H1 (cell line): Measurements from ENCODE around the gene USP7. TPM values are rescaled to one million over a fixed set of nuclear protein-coding genes. Genes with fewer than 3 reads are reported as not detected.

Experiments used
- CTCF ChIA-PET: fragments of 300-600 bp; sonication (Branson Sonifier 250); formaldehyde crosslinking; loops from one replicate; lab custom pipeline; 2021; ENCODE audit not compliant: partially characterized antibody; lab: Charles Lee
- POLR2A ChIA-PET: fragments of 300-600 bp; sonication (Branson Sonifier 250); formaldehyde crosslinking; loops from one replicate; lab custom pipeline; 2021; ENCODE audit warnings: inconsistent platforms; ENCODE audit not compliant: partially characterized antibody; lab: Charles Lee
- DNase-seq, 2 experiments: peaks; one replicate each; pipeline versions ENCODE4 v3.0.0 to v3.0.0-alpha.2; 2010 to 2022; ENCODE audit warnings: low spot score in 2 of 2, low read depth in 1 of 2, mixed read lengths in 1 of 2
- FAIRE-seq: peaks from 2 replicates; lab custom pipeline; 2011; peaks lifted over from hg19 to GRCh38; lab: Jason Lieb, UNC
- H2AFZ ChIP-seq: 2 replicates; pipeline ENCODE4 v1.8.1; 2012; ENCODE audit warnings: low read length, inconsistent platforms
- H2AK5ac ChIP-seq: 2 replicates; pipeline ENCODE4 v1.6.1; 2013; ENCODE audit warnings: low read depth, low read length
- H2BK120ac ChIP-seq: replicated peaks from 2 replicates; pipeline ENCODE3; 2013; ENCODE audit warnings: low read depth, low read length, inconsistent platforms
- H2BK12ac ChIP-seq: 2 replicates; pipeline ENCODE4 v1.6.1; 2013; ENCODE audit warnings: low read depth, low read length
- H2BK15ac ChIP-seq: 2 replicates; pipeline ENCODE4 v1.6.1; 2013; ENCODE audit warnings: low read length
- H2BK20ac ChIP-seq: 2 replicates; pipeline ENCODE4 v1.6.1; 2013; ENCODE audit warnings: low read length
- H2BK5ac ChIP-seq: 2 replicates; pipeline ENCODE4 v1.6.1; 2013; ENCODE audit warnings: low read depth, low read length
- H3K14ac ChIP-seq: 2 replicates; pipeline ENCODE4 v1.6.1; 2013; ENCODE audit warnings: inconsistent platforms; ENCODE audit not compliant: insufficient read length
- H3K18ac ChIP-seq: 2 replicates; pipeline ENCODE4 v1.6.1; 2013; ENCODE audit warnings: low read length; ENCODE audit errors: extremely low read depth
- H3K23ac ChIP-seq: 2 replicates; pipeline ENCODE4 v1.6.1; 2013; ENCODE audit warnings: inconsistent platforms; ENCODE audit not compliant: insufficient read length
- H3K23me2 ChIP-seq: 2 replicates; pipeline ENCODE4 v1.6.1; 2013; ENCODE audit warnings: low read depth, low read length
- H3K27ac ChIP-seq: 2 replicates; pipeline ENCODE4 v1.6.1; 2011; ENCODE audit warnings: low read depth, low read length, inconsistent platforms
- H3K27me3 ChIP-seq, 4 experiments: replicated peaks in 1 of 4; 1 replicate in 1 of 4; 2 replicates in 3 of 4; pipeline versions ENCODE4 v1.6.1 to v1.8.1; 2011 to 2013; ENCODE audit warnings: low read length in 3 of 4, mild to moderate bottlenecking in 3 of 4, inconsistent platforms in 2 of 4, mixed read lengths in 2 of 4, moderate library complexity in 1 of 4; ENCODE audit not compliant: control insufficient read depth in 3 of 4, insufficient read depth in 3 of 4; ENCODE audit errors: extremely low read depth in 1 of 4
- H3K36me3 ChIP-seq, 4 experiments: 2 replicates each; pipeline versions ENCODE4 v1.6.1 to v1.8.1; 2011 to 2013; ENCODE audit warnings: mild to moderate bottlenecking in 4 of 4, low read length in 3 of 4, moderate library complexity in 2 of 4, control low read depth in 1 of 4, inconsistent platforms in 1 of 4; ENCODE audit not compliant: insufficient read depth in 4 of 4, control insufficient read depth in 2 of 4
- H3K4ac ChIP-seq: replicated peaks from 2 replicates; pipeline ENCODE3; 2013; ENCODE audit warnings: low read length, low read depth, mixed read lengths, inconsistent platforms; ENCODE audit not compliant: insufficient read length
- H3K4me1 ChIP-seq, 4 experiments: replicated peaks in 1 of 4; 1 replicate in 1 of 4; 2 replicates in 3 of 4; pipeline versions ENCODE4 v1.6.1 to v1.8.1; 2011 to 2013; ENCODE audit warnings: low read length in 3 of 4, inconsistent platforms in 2 of 4, mixed read lengths in 1 of 4; ENCODE audit not compliant: insufficient read depth in 4 of 4, control insufficient read depth in 3 of 4
- H3K4me2 ChIP-seq, 2 experiments: 2 replicates each; pipeline versions ENCODE4 v1.6.1 to v1.8.1; 2011 to 2013; ENCODE audit warnings: low read depth in 2 of 2, low read length in 2 of 2, control low read depth in 1 of 2, inconsistent platforms in 1 of 2, mild to moderate bottlenecking in 1 of 2; ENCODE audit not compliant: insufficient read depth in 1 of 2
- H3K4me3 ChIP-seq, 4 experiments: fragments of 200-600, 300-600 bp in 1 of 4; sonication (generic), shearing (Covaris generic), sonication (Bioruptor Twin) in 1 of 4; 2 replicates each; pipeline versions ENCODE4 v1.5.1 to v1.8.1; 2011 to 2016; ENCODE audit warnings: low read length in 4 of 4, low read depth in 3 of 4, control low read depth in 2 of 4, inconsistent platforms in 2 of 4, mild to moderate bottlenecking in 2 of 4, mixed read lengths in 1 of 4, moderate library complexity in 1 of 4; ENCODE audit not compliant: insufficient read depth in 2 of 4; ENCODE audit errors: extremely low read depth in 1 of 4
- H3K56ac ChIP-seq: replicated peaks from 2 replicates; pipeline ENCODE3; 2013; ENCODE audit warnings: low read depth, mild to moderate bottlenecking, mixed read lengths, low read length, inconsistent platforms; ENCODE audit not compliant: insufficient read length
- H3K79me1 ChIP-seq: 2 replicates; pipeline ENCODE4 v1.6.1; 2013; ENCODE audit warnings: low read depth, low read length, control low read depth
- H3K79me2 ChIP-seq, 2 experiments: 2 replicates each; pipeline versions ENCODE4 v1.6.1 to v1.8.1; 2012 to 2013; ENCODE audit warnings: low read length in 2 of 2, mild to moderate bottlenecking in 2 of 2, inconsistent platforms in 1 of 2; ENCODE audit not compliant: insufficient read depth in 2 of 2, control insufficient read depth in 1 of 2
- H3K9ac ChIP-seq, 4 experiments: replicated peaks in 1 of 4; 1 replicate in 1 of 4; 2 replicates in 3 of 4; pipeline versions ENCODE4 v1.6.1 to v1.8.1; 2011 to 2013; ENCODE audit warnings: low read depth in 3 of 4, low read length in 3 of 4, control low read depth in 2 of 4, mild to moderate bottlenecking in 2 of 4, moderate library complexity in 2 of 4, inconsistent platforms in 1 of 4; ENCODE audit errors: extremely low read depth in 1 of 4
- H3K9me3 ChIP-seq, 2 experiments: 2 replicates each; pipeline versions ENCODE4 v1.6.1 to v1.8.1; 2012 to 2013; ENCODE audit warnings: mild to moderate bottlenecking in 2 of 2, moderate library complexity in 2 of 2, control low read depth in 1 of 2, inconsistent platforms in 1 of 2, low read depth in 1 of 2, low read length in 1 of 2, mixed read lengths in 1 of 2; ENCODE audit not compliant: insufficient read depth in 2 of 2
- H4K20me1 ChIP-seq, 2 experiments: replicated peaks in 1 of 2; 2 replicates each; pipeline versions ENCODE3 to v1.8.1; 2011 to 2013; ENCODE audit warnings: inconsistent platforms in 2 of 2, low read length in 2 of 2, mild to moderate bottlenecking in 1 of 2; ENCODE audit not compliant: insufficient read depth in 2 of 2, control insufficient read depth in 1 of 2
- H4K5ac ChIP-seq: 2 replicates; pipeline ENCODE4 v1.6.1; 2013; ENCODE audit warnings: low read length, low read depth, mixed read lengths, inconsistent platforms; ENCODE audit not compliant: insufficient read length
- H4K8ac ChIP-seq: 2 replicates; pipeline ENCODE4 v1.8.0; 2013; ENCODE audit warnings: mild to moderate bottlenecking, moderate library complexity, low read length, inconsistent platforms; ENCODE audit not compliant: insufficient read depth; ENCODE audit errors: extremely low read depth
- H4K91ac ChIP-seq: replicated peaks from 2 replicates; pipeline ENCODE3; 2013; ENCODE audit warnings: low read length, mixed read lengths, inconsistent platforms; ENCODE audit not compliant: insufficient read length
- BACH1 ChIP-seq: IDR thresholded peaks from 2 replicates; pipeline ENCODE4 v1.6.1; 2012; ENCODE audit warnings: low read length, improper control_type of control experiment
- CEBPB ChIP-seq: IDR thresholded peaks from 2 replicates; pipeline ENCODE4 v1.6.1; 2012; ENCODE audit warnings: low read depth, low read length
- CHD2 ChIP-seq: IDR thresholded peaks from 2 replicates; pipeline ENCODE4 v1.6.1; 2012; ENCODE audit warnings: low read length, improper control_type of control experiment
- E2F6 ChIP-seq: IDR thresholded peaks from 2 replicates; pipeline ENCODE4 v1.6.1; 2012; ENCODE audit warnings: inconsistent platforms
- HDAC2 ChIP-seq, 2 experiments: fragments of 300-600 bp in 1 of 2; sonication (generic) in 1 of 2; IDR thresholded peaks; 2 replicates each; pipeline ENCODE4 v1.6.1; 2011 to 2012; ENCODE audit warnings: low read depth in 2 of 2, low read length in 2 of 2, mild to moderate bottlenecking in 2 of 2, moderate library complexity in 2 of 2, borderline replicate concordance in 1 of 2, inconsistent platforms in 1 of 2
- POU5F1 ChIP-seq: IDR thresholded peaks from 2 replicates; pipeline ENCODE4 v1.6.1; 2011; ENCODE audit warnings: low read depth, mild to moderate bottlenecking, low read length, moderate library complexity
- ZNF274 ChIP-seq: IDR thresholded peaks from 2 replicates; pipeline ENCODE4 v1.7.0; 2012; ENCODE audit warnings: low read length, borderline replicate concordance; ENCODE audit errors: extremely low read depth
- WGBS, 2 experiments: shearing (Covaris generic) in 1 of 2; methylation state at CpG; one replicate each; pipeline versions ENCODE4 v1.1.6 to v1.1.7; 2013 to 2015; ENCODE audit warnings: low lambda C conversion rate in 2 of 2, mixed read lengths in 2 of 2, inconsistent platforms in 1 of 2, low coverage in 1 of 2, missing lambda C conversion rate in 1 of 2; ENCODE audit not compliant: insufficient replicate concordance in 2 of 2, insufficient coverage in 1 of 2, insufficient read length in 1 of 2; ENCODE audit errors: extremely low coverage in 1 of 2, missing lambda C conversion rate in 1 of 2; 5-methylcytosine and 5-hydroxymethylcytosine counted together
- polyA plus RNA-seq, 7 experiments: library from polyadenylated mRNA; depleted of rRNA in 3 of 7; stranded (reverse) in 5 of 7; unstranded in 2 of 7; fragments of >200 nt in 5 of 7; fragments of 200-250 nt in 2 of 7; gene quantifications; 1 replicate in 5 of 7; 2 replicates in 1 of 7; 4 replicates in 1 of 7; pipeline versions ENCODE4 v1.2.1 to v1.2.3, GENCODE V29; 2011 to 2013; ENCODE audit warnings: missing spikeins in 2 of 7, mixed read lengths in 2 of 7
- total RNA-seq: library from RNA; stranded (reverse); fragmentation: NEBNext Ultra II Directional; extraction: Animal tissue kit (Norgen Biotek cat#: 25700); gene quantifications from 2 replicates; pipeline ENCODE4 v1.2.1, GENCODE V29; 2021

USP7 gene
- total and polyA plus RNA-seq, 2 of the 8 experiments (the other 6 are each of a cell fraction or from before 2014, with no cell fraction given): 21.3 to 211 TPM

GRCh38 chr16:8853611-8854010, 110.1 kb downstream of the USP7 start:
- CTCF ChIA-PET: interaction anchor here (1.1 to 8.8 kb wide), 5 partner anchors 14 to 190 kb away, joined by 3 to 90 read pairs (median 4); partner anchors contain the start of gene CARHSP1

More at GRCh38 chr16:8853611-8854010, 110.1 kb downstream of the USP7 start:
- no peak overlapping the region for H3K4me3 ChIP-seq
- peaks cover 9% of the 10 kb centered on the region for H3K79me1 ChIP-seq
- H3K56ac ChIP-seq: no peak overlapping the region
- H3K4me2 ChIP-seq: no peak overlapping the region
- H3K9me3 ChIP-seq: no peaks in the 10 kb centered on the region
- no peak overlapping the region for H4K91ac ChIP-seq
- 98% methylated on average over 7 of the region's 7 CpGs; no CpG with 5 or more reads in 1 of the 2 experiments for WGBS, 2 experiments
- no peaks in the 10 kb centered on the region for H3K27me3 ChIP-seq
- H3K18ac ChIP-seq: no peak overlapping the region
- H3K4me1 ChIP-seq: peaks cover 0 to 22% (median 8%) of the 10 kb centered on the region in 4 experiments; a peak in 6 of 7 replicates
- TF ChIP-seq POU5F1 (no peak), CHD2 (no peak), BACH1 (no peak), E2F6 (no peak), ZNF274 (no peak), HDAC2 (IDR thresholded peaks at IDR 0.05; ENCODE audit: borderline replicate concordance in 1 of 2, low read depth in 2 of 2, low read length in 2 of 2) (no peak), CEBPB (no peak)
- TF ChIP-seq, all 59 proteins: peak for 0
- peaks cover 17 to 25% of the 10 kb centered on the region in 2 experiments for H4K20me1 ChIP-seq
- H3K79me2 ChIP-seq: peaks cover 0 to 9% of the 10 kb centered on the region in 2 experiments; a peak in 2 of 4 replicates
- POLR2A ChIA-PET: interaction anchor here (1.4 to 24.4 kb wide), 4 partner anchors 15 to 37 kb away, joined by 3 to 456 read pairs (median 9); partner anchors contain the start of genes CARHSP1 and LITAFD
- DNase-seq: no peak
- H3K4ac ChIP-seq: no peak overlapping the region
- no peak overlapping the region for H2BK12ac ChIP-seq
- no peak overlapping the region for H2BK120ac ChIP-seq
- H3K14ac ChIP-seq: no peak overlapping the region
- H3K23ac ChIP-seq: no peak overlapping the region
- H2BK15ac ChIP-seq: no peak overlapping the region
- H2AK5ac ChIP-seq: no peak overlapping the region
- H4K5ac ChIP-seq: no peak overlapping the region
- H3K23me2 ChIP-seq: no peaks in the 10 kb centered on the region
- no peak overlapping the region for H3K27ac ChIP-seq
- no peak overlapping the region for H2BK20ac ChIP-seq
- no peak for FAIRE-seq
- no peak overlapping the region for H4K8ac ChIP-seq
- no peak overlapping the region for H2AFZ ChIP-seq
- H3K9ac ChIP-seq: no peak overlapping the region
- peaks cover 33 to 91% (median 42%) of the 10 kb centered on the region in 4 experiments for H3K36me3 ChIP-seq
- H2BK5ac ChIP-seq: 0 out of 2 replicates have a peak overlapping the region, but pooled peaks have one; percentile 26
